Epidermal melanocyte (primary cell): Measurements from ENCODE around the gene PMPCA.
"Not testable (repeated sequence)": the region's sequence is repeated elsewhere in the genome, so short reads cannot be mapped to it uniquely, and the experiment has no call there.

Experiments used
- DNase-seq: peaks from one replicate; pipeline ENCODE4 v3.0.0; 2011; ENCODE audit warnings: low spot score; ENCODE audit not compliant: insufficient read length

Gene PMPCA

GRCh38 chr9:136412962-136413361, 2.5 kb downstream of the PMPCA start:
- DNase-seq = no peak

GRCh38 chr9:136416427-136416826, 6.0 kb downstream of the PMPCA start:
- no peak for DNase-seq

GRCh38 chr9:136416914-136417313, 6.5 kb downstream of the PMPCA start:
- no peak for DNase-seq

GRCh38 chr9:136418182-136419091, 8.0 kb downstream of the PMPCA start:
- DNase-seq = no peak

GRCh38 chr9:136419092-136419420, 8.6 kb downstream of the PMPCA start:
- no peak for DNase-seq

- DNase-seq = no peak
These were observed 11.3 kb downstream of the PMPCA start for GRCh38 chr9:136421791-136422190.

- DNase-seq = no peak
These were observed 12.4 kb downstream of the PMPCA start for GRCh38 chr9:136422876-136423275.

- no peak for DNase-seq
These were observed 13.1 kb downstream of the PMPCA start for GRCh38 chr9:136423432-136424146.

- DNase-seq = no peak
These were observed 14.4 kb downstream of the PMPCA start for GRCh38 chr9:136424750-136425362.

- not testable (repeated sequence) for DNase-seq
These were observed 14.9 kb downstream of the PMPCA start for GRCh38 chr9:136425367-136425766.

- DNase-seq = no peak
These were observed 16.3 kb downstream of the PMPCA start for GRCh38 chr9:136426787-136427186.

GRCh38 chr9:136429075-136429628, 18.7 kb downstream of the PMPCA start:
- DNase-seq = no peak

- no peak for DNase-seq
These were observed 19.4 kb downstream of the PMPCA start for GRCh38 chr9:136429683-136430491.

GRCh38 chr9:136430588-136431234, 20.3 kb downstream of the PMPCA start:
- DNase-seq = no peak

GRCh38 chr9:136431782-136432350, 21.4 kb downstream of the PMPCA start:
- DNase-seq = no peak

GRCh38 chr9:136432591-136432990, 22.1 kb downstream of the PMPCA start:
- no peak for DNase-seq

GRCh38 chr9:136433043-136433715, 22.7 kb downstream of the PMPCA start:
- no peak for DNase-seq

- no peak for DNase-seq
These were observed 23.6 kb downstream of the PMPCA start for GRCh38 chr9:136433849-136434579.

- DNase-seq = no peak
These were observed 24.2 kb downstream of the PMPCA start for GRCh38 chr9:136434580-136435169.
